Limb (tissue), 2 donors: Measurements from ENCODE around the gene RSAD2.
"Not testable (repeated sequence)": the region's sequence is repeated elsewhere in the genome, so short reads cannot be mapped to it uniquely, and the experiment has no call there.

Experiments used
- DNase-seq, 2 donors: peaks; one replicate each; pipeline ENCODE4 v3.0.0-alpha.2; 2016; ENCODE audit errors: extremely low spot score in 2 of 2

The RSAD2 gene

GRCh38 chr2:6864231-6864754 is 13.3 kb upstream of the RSAD2 start:
- no peak for DNase-seq

GRCh38 chr2:6864923-6865345 is 12.6 kb upstream of the RSAD2 start:
- peak in 1 of 2 donors; percentile 34 for DNase-seq

- DNase-seq: peak; percentile 20 to 79
Observed at GRCh38 chr2:6865346-6866274, 12.0 kb upstream of the RSAD2 start, which contains the start of gene CMPK2. TSS of gene CMPK2 (minus strand) at chr2:6865907. CDS start at chr2:6865696, 211 bp downstream.

- peak in 1 of 2 donors; percentile 48 for DNase-seq
Observed at GRCh38 chr2:6866275-6866671, 11.3 kb upstream of the RSAD2 start.

- no peak for DNase-seq
Observed at GRCh38 chr2:6866982-6867381, 10.6 kb upstream of the RSAD2 start.

GRCh38 chr2:6872394-6872793 is 5.2 kb upstream of the RSAD2 start:
- no peak for DNase-seq

- no peak for DNase-seq
Observed at GRCh38 chr2:6874032-6874431, 3.5 kb upstream of the RSAD2 start.

- no peak for DNase-seq
Observed at GRCh38 chr2:6876309-6876708, 1.3 kb upstream of the RSAD2 start.

- DNase-seq: no peak
Observed at GRCh38 chr2:6878549-6878948, 972 bp downstream of the RSAD2 start.

GRCh38 chr2:6879011-6879410 is 1.4 kb downstream of the RSAD2 start:
- DNase-seq: no peak

- DNase-seq: no peak
Observed at GRCh38 chr2:6880200-6880733, 2.7 kb downstream of the RSAD2 start.

GRCh38 chr2:6881046-6881445 is 3.5 kb downstream of the RSAD2 start:
- DNase-seq: no peak

GRCh38 chr2:6881516-6881915 is 3.9 kb downstream of the RSAD2 start:
- no peak for DNase-seq

GRCh38 chr2:6883448-6884122 is 6.0 kb downstream of the RSAD2 start:
- DNase-seq: peak; percentile 37 to 48

- DNase-seq: no peak
Observed at GRCh38 chr2:6885551-6885950, 8.0 kb downstream of the RSAD2 start.

GRCh38 chr2:6885968-6886367 is 8.4 kb downstream of the RSAD2 start:
- no peak for DNase-seq

- DNase-seq: no peak
Observed at GRCh38 chr2:6887751-6888192, 10.2 kb downstream of the RSAD2 start.

GRCh38 chr2:6888724-6889123 is 11.1 kb downstream of the RSAD2 start:
- DNase-seq: no peak

GRCh38 chr2:6893876-6894482 is 16.4 kb downstream of the RSAD2 start:
- DNase-seq: no peak

GRCh38 chr2:6896930-6897759 is 19.6 kb downstream of the RSAD2 start:
- DNase-seq: peak in 1 of 2 donors; percentile 64

- not testable (repeated sequence) for DNase-seq
Observed at GRCh38 chr2:6902581-6902980, 25.0 kb downstream of the RSAD2 start.
